NCI-H748 (cell line): ENCODE data around the gene CYB5A.

Source experiments
- DNase-seq: peaks from one replicate; lab custom pipeline; 2025; ENCODE audit not compliant: unreplicated experiment; lab: John Stamatoyannopoulos, UW

Gene CYB5A

GRCh38 chr18:74249181-74249968 lies 42.4 kb downstream of the CYB5A start:
- no peak for DNase-seq

- no peak for DNase-seq
These were observed 43.2 kb downstream of the CYB5A start for GRCh38 chr18:74248595-74248994.

GRCh38 chr18:74248189-74248588 lies 43.6 kb downstream of the CYB5A start:
- DNase-seq: no peak

- no peak for DNase-seq
These were observed 47.2 kb downstream of the CYB5A start for GRCh38 chr18:74244554-74244953.

GRCh38 chr18:74243127-74243526 lies 48.6 kb downstream of the CYB5A start:
- DNase-seq: no peak

GRCh38 chr18:74242438-74243096 lies 49.2 kb downstream of the CYB5A start:
- DNase-seq: no peak

- no peak for DNase-seq
These were observed 49.8 kb downstream of the CYB5A start for GRCh38 chr18:74241970-74242369.

- DNase-seq: no peak
These were observed 50.3 kb downstream of the CYB5A start for GRCh38 chr18:74241426-74241825.

- DNase-seq: no peak
These were observed 52.2 kb downstream of the CYB5A start for GRCh38 chr18:74239567-74239966.

- DNase-seq: no peak
These were observed 57.2 kb downstream of the CYB5A start for GRCh38 chr18:74234326-74235171.

GRCh38 chr18:74233933-74234325 lies 57.8 kb downstream of the CYB5A start:
- DNase-seq: no peak

GRCh38 chr18:74230922-74231714 lies 60.6 kb downstream of the CYB5A start:
- DNase-seq: no peak

GRCh38 chr18:74229891-74230290 lies 61.9 kb downstream of the CYB5A start:
- no peak for DNase-seq

- no peak for DNase-seq
These were observed 62.8 kb downstream of the CYB5A start for GRCh38 chr18:74229005-74229404.

GRCh38 chr18:74228312-74228711 lies 63.5 kb downstream of the CYB5A start:
- DNase-seq: no peak

- DNase-seq: no peak
These were observed 65.1 kb downstream of the CYB5A start for GRCh38 chr18:74226666-74227065.

GRCh38 chr18:74226156-74226555 lies 65.6 kb downstream of the CYB5A start:
- DNase-seq: no peak

GRCh38 chr18:74225193-74225840 lies 66.4 kb downstream of the CYB5A start:
- peak; percentile 64 for DNase-seq

- DNase-seq: no peak
These were observed 68.9 kb downstream of the CYB5A start for GRCh38 chr18:74222710-74223494.

GRCh38 chr18:74221081-74221480 lies 70.7 kb downstream of the CYB5A start:
- DNase-seq: no peak
